SK-N-SH (cell line): ENCODE measurements around the gene IGHMBP2. TPM values are rescaled to one million over a fixed set of nuclear protein-coding genes. Genes with fewer than 3 reads are reported as not detected.

Source experiments
- CTCF ChIA-PET: fragments of 300-600, 350-600 bp; formaldehyde crosslinking; extraction: SDS; loops from one replicate; lab custom pipeline; 2021; lab: Yijun Ruan, JAX
- POLR2A ChIA-PET: fragments of 350-600 bp; sonication (Branson Sonifier 250); formaldehyde crosslinking; extraction: SDS; loops from one replicate; lab custom pipeline; 2020; ENCODE audit warnings: antibody characterized with exemption, inconsistent platforms; lab: Yijun Ruan, JAX
- DNase-seq: peaks from one replicate; pipeline ENCODE4 v3.0.0; 2012
- H2AFZ ChIP-seq: fragments of 200-600 bp; sonication (generic); 2 replicates; pipeline ENCODE4 v1.8.1; 2016; ENCODE audit warnings: antibody characterized with exemption, mild to moderate bottlenecking, low read depth
- H3F3A ChIP-seq: fragments of 200-600 bp; sonication (generic); replicated peaks from 2 replicates; pipeline ENCODE3; 2016; ENCODE audit warnings: antibody characterized with exemption, mild to moderate bottlenecking; ENCODE audit not compliant: insufficient read depth
- H3K27ac ChIP-seq, 2 experiments: fragments of 200-500 bp in 1 of 2; fragments of 200-600 bp in 1 of 2; sonication (Bioruptor generic) in 1 of 2; sonication (generic), shearing (Covaris generic) in 1 of 2; 2 replicates each; pipeline versions ENCODE4 v1.5.1 to v1.6.1; 2014 to 2016; ENCODE audit warnings: low read depth in 2 of 2, inconsistent platforms in 1 of 2, low read length in 1 of 2, mild to moderate bottlenecking in 1 of 2, mixed read lengths in 1 of 2
- H3K27me3 ChIP-seq: fragments of 200-600 bp; sonication (generic), shearing (Covaris generic); 2 replicates; pipeline ENCODE4 v1.6.1; 2016; ENCODE audit warnings: mixed run types; ENCODE audit not compliant: insufficient read depth
- H3K36me3 ChIP-seq, 2 experiments: fragments of 200-500 bp in 1 of 2; fragments of 200-600 bp in 1 of 2; sonication (Bioruptor generic) in 1 of 2; sonication (generic) in 1 of 2; replicated peaks in 1 of 2; 2 replicates each; pipeline versions ENCODE3 to v1.5.1; 2014 to 2016; ENCODE audit warnings: low read length in 1 of 2, mild to moderate bottlenecking in 1 of 2; ENCODE audit not compliant: insufficient read depth in 2 of 2, control insufficient read depth in 1 of 2
- H3K4me1 ChIP-seq, 2 experiments: fragments of 200-500 bp in 1 of 2; fragments of 200-600 bp in 1 of 2; sonication (Bioruptor generic) in 1 of 2; sonication (generic), shearing (Covaris generic) in 1 of 2; 2 replicates each; pipeline versions ENCODE4 v1.5.1 to v1.6.1; 2014 to 2016; ENCODE audit warnings: low read depth in 1 of 2, low read length in 1 of 2, mixed run types in 1 of 2; ENCODE audit not compliant: insufficient read depth in 2 of 2, control insufficient read depth in 1 of 2
- H3K4me2 ChIP-seq: fragments of 200-600 bp; sonication (generic), shearing (Covaris generic); 2 replicates; pipeline ENCODE4 v1.6.1; 2017; ENCODE audit warnings: mixed run types
- H3K4me3 ChIP-seq, 2 experiments: fragments of 200-500 bp in 1 of 2; fragments of 200-600 bp in 1 of 2; sonication (Bioruptor generic) in 1 of 2; sonication (generic), shearing (Covaris generic) in 1 of 2; 2 replicates each; pipeline versions ENCODE4 v1.5.1 to v1.8.1; 2014 to 2016; ENCODE audit warnings: low read depth in 2 of 2, inconsistent platforms in 1 of 2, low read length in 1 of 2, mild to moderate bottlenecking in 1 of 2, mixed read lengths in 1 of 2, moderate library complexity in 1 of 2
- H3K79me2 ChIP-seq: fragments of 200-600 bp; sonication (generic); 2 replicates; pipeline ENCODE4 v1.8.1; 2017; ENCODE audit warnings: mild to moderate bottlenecking; ENCODE audit not compliant: insufficient read depth
- H3K9ac ChIP-seq: fragments of 200-600 bp; sonication (generic); 2 replicates; pipeline ENCODE4 v1.6.1; 2017; ENCODE audit warnings: mixed run types
- H3K9me2 ChIP-seq: fragments of 200-600 bp; sonication (generic); 2 replicates; pipeline ENCODE4 v1.6.1; 2017; ENCODE audit warnings: mixed run types
- H3K9me3 ChIP-seq: fragments of 200-600 bp; sonication (generic); 2 replicates; pipeline ENCODE4 v1.6.1; 2017; ENCODE audit warnings: mixed run types, mild to moderate bottlenecking, moderate library complexity
- H4K20me1 ChIP-seq: fragments of 200-600 bp; sonication (generic); 2 replicates; pipeline ENCODE4 v1.6.1; 2017; ENCODE audit warnings: mild to moderate bottlenecking, mixed run types; ENCODE audit not compliant: insufficient read depth
- CHD2 ChIP-seq: fragments of 150-350 bp; IDR thresholded peaks from 2 replicates; pipeline ENCODE4 v1.6.1; 2018; ENCODE audit warnings: low read length; ENCODE audit not compliant: partially characterized antibody
- ELF1 ChIP-seq: IDR thresholded peaks from 2 replicates; pipeline ENCODE4 v1.4.0; 2012
- EP300 ChIP-seq, 2 experiments: IDR thresholded peaks; 2 replicates each; pipeline versions ENCODE4 v1.4.0 to v1.6.1; 2012; ENCODE audit warnings: borderline replicate concordance in 1 of 2, low read depth in 1 of 2, low read length in 1 of 2
- FOXJ3 ChIP-seq: sonication (generic); formaldehyde crosslinking; IDR thresholded peaks from 2 replicates; pipeline ENCODE4 v1.5.1; 2020; ENCODE audit warnings: mild to moderate bottlenecking, missing genetic modification reagents
- FOXM1 ChIP-seq: IDR thresholded peaks from 2 replicates; pipeline ENCODE4 v1.4.0; 2012; ENCODE audit warnings: low read depth, mild to moderate bottlenecking
- GABPA ChIP-seq: IDR thresholded peaks from 2 replicates; pipeline ENCODE4 v1.4.0; 2012; ENCODE audit warnings: low read depth, mild to moderate bottlenecking
- JUND ChIP-seq: IDR thresholded peaks from 2 replicates; pipeline ENCODE4 v1.4.0; 2012
- MAX ChIP-seq: IDR thresholded peaks from 2 replicates; pipeline ENCODE4 v1.4.0; 2012; ENCODE audit warnings: low read depth
- NFIC ChIP-seq: IDR thresholded peaks from 2 replicates; pipeline ENCODE4 v1.4.0; 2012; ENCODE audit warnings: borderline replicate concordance
- RAD21 ChIP-seq: IDR thresholded peaks from 2 replicates; pipeline ENCODE4 v1.6.1; 2012; ENCODE audit warnings: mild to moderate bottlenecking, low read length
- RFX5 ChIP-seq: IDR thresholded peaks from 2 replicates; pipeline ENCODE4 v1.6.1; 2012; ENCODE audit warnings: mild to moderate bottlenecking, improper control_type of control experiment, low read length
- SIN3A ChIP-seq: IDR thresholded peaks from 2 replicates; pipeline ENCODE4 v1.6.1; 2012; ENCODE audit warnings: low read depth, mild to moderate bottlenecking, low read length, moderate library complexity, borderline replicate concordance
- TAF1 ChIP-seq: IDR thresholded peaks from 2 replicates; pipeline ENCODE4 v1.6.1; 2012; ENCODE audit warnings: low read depth, mild to moderate bottlenecking, low read length, moderate library complexity, borderline replicate concordance
- TEAD4 ChIP-seq: IDR thresholded peaks from 2 replicates; pipeline ENCODE4 v1.4.0; 2012; ENCODE audit warnings: mild to moderate bottlenecking, borderline replicate concordance; ENCODE audit not compliant: insufficient read depth
- USF1 ChIP-seq: IDR thresholded peaks from 2 replicates; pipeline ENCODE4 v1.4.0; 2012; ENCODE audit warnings: low read depth, borderline replicate concordance
- USF2 ChIP-seq: fragments of 150-350 bp; IDR thresholded peaks from 2 replicates; pipeline ENCODE4 v1.6.1; 2017; ENCODE audit warnings: antibody characterized with exemption, low read length, low read depth, borderline replicate concordance
- YY1 ChIP-seq: IDR thresholded peaks from 2 replicates; pipeline ENCODE4 v1.4.0; 2012; ENCODE audit warnings: low read depth, mild to moderate bottlenecking
- WGBS: methylation state at CpG from one replicate; pipeline ENCODE4 v1.1.6; 2017; ENCODE audit warnings: low lambda C conversion rate; 5-methylcytosine and 5-hydroxymethylcytosine counted together
- polyA plus RNA-seq, 3 experiments: library from polyadenylated mRNA; depleted of rRNA; stranded (reverse); fragments of >200 nt; gene quantifications; 2 replicates each; pipeline ENCODE4 v1.2.3, GENCODE V29; 2012
- TF ChIP-seq, protein P1 (sequence below): fragments of 200-600 bp; sonication (generic); IDR thresholded peaks from 2 replicates; pipeline ENCODE4 v1.6.1; 2017; ENCODE audit warnings: antibody characterized with exemption, mild to moderate bottlenecking, moderate library complexity

Gene IGHMBP2
- polyA plus RNA-seq, 1 of the 3 experiments (the other 2 are of a cell fraction), result 9.0 TPM

DNA sequence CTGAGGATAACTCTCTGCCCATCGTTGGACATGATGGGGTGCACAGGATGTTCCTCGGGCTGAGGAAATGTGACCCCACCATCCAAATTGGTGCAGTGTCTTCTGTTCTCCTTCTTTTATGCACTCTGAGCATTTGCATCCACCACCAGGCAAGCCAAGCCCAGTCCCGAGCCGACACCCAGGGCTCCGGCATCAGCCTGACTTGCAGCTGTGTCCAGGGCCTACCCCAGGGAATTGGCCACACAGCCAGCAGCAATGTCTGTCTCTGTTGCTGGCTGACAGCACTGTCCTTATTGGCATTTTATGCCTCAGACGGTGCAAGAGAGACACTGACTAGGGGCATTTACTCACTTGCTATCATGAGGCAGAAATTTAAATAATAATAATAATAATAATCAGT, 36.6 kb upstream of the IGHMBP2 start:
- H3K36me3 ChIP-seq, result no peaks in the 10 kb centered on the region
- ChIA-PET CTCF (no interaction called here), POLR2A (no interaction called here)
- no peaks in the 10 kb centered on the region for H3K4me1 ChIP-seq
- no peak for DNase-seq
- H3K9me2 ChIP-seq, result no peaks in the 10 kb centered on the region
- H3K9me3 ChIP-seq, result no peaks in the 10 kb centered on the region
- no peak overlapping the region for H3K27ac ChIP-seq
- no peak overlapping the region for H3K4me3 ChIP-seq
- H4K20me1 ChIP-seq, result no peaks in the 10 kb centered on the region
- no peak overlapping the region for H3K9ac ChIP-seq
- no peaks in the 10 kb centered on the region for H3K27me3 ChIP-seq
- no peaks in the 10 kb centered on the region for H3K79me2 ChIP-seq
- H3K4me2 ChIP-seq, result no peak overlapping the region
- H3F3A ChIP-seq, result no peaks in the 10 kb centered on the region
- no peak for TF ChIP-seq FOXM1
- TF ChIP-seq USF1, result no peak
- TF ChIP-seq CHD2, result no peak
- TF ChIP-seq FOXJ3 (CRISPR knock-in tag), result no peak
- no peak for TF ChIP-seq ELF1
- no peak for TF ChIP-seq JUND
- TF ChIP-seq MAX, result no peak
- no peak for TF ChIP-seq EP300 (IDR thresholded peaks at IDR 0.05; ENCODE audit: borderline replicate concordance in 1 of 2, low read depth in 1 of 2, low read length in 1 of 2)
- TF ChIP-seq RAD21, result no peak
- H2AFZ ChIP-seq, result no peak overlapping the region
- 80% methylated on average over 6 of the region's 6 CpGs for WGBS

DNA sequence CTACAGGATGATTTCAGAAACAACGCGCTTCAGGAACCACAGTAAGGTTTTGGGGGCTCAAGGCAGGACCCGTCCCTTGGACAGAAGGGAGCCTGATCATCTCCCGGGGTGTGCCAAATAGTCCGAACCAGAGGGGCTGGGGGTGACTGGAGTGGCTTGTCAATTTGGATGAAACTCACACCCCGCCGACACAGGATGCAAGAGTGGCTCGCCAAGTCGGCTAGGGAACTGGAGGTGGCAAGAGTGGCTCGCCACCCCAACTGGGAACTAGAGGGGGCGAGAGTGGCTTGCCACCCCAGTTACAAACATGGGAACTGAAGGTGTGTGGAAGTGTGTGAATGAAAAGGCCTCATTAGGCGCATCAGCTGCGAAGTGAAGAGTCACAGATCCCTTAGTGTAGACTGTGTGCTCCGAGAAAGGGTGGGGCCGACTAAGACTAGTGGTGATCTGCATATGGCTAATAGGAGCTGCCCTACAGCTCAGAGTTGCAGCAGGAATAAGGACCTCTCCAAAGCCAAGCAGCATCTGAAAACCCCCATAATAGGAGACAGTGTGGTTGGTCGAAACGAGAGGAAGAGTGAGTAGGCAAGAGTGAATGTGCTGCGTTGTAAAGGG, 35.4 kb upstream of the IGHMBP2 start:
- no peak overlapping the region for H3K4me3 ChIP-seq
- no peak overlapping the region for H2AFZ ChIP-seq
- CTCF ChIA-PET, result interaction anchor here (1.2 to 1.5 kb wide), 2 partner anchors 21 to 70 kb away, joined by 3 read pairs; no protein-coding TSS in a partner anchor
- no peaks in the 10 kb centered on the region for H3K4me1 ChIP-seq
- no peaks in the 10 kb centered on the region for H3K9me2 ChIP-seq
- H3K27ac ChIP-seq, result no peak overlapping the region
- WGBS, result 88% methylated on average over 18 of the region's 18 CpGs
- no peaks in the 10 kb centered on the region for H3K9me3 ChIP-seq
- TF ChIP-seq, protein P1, sequence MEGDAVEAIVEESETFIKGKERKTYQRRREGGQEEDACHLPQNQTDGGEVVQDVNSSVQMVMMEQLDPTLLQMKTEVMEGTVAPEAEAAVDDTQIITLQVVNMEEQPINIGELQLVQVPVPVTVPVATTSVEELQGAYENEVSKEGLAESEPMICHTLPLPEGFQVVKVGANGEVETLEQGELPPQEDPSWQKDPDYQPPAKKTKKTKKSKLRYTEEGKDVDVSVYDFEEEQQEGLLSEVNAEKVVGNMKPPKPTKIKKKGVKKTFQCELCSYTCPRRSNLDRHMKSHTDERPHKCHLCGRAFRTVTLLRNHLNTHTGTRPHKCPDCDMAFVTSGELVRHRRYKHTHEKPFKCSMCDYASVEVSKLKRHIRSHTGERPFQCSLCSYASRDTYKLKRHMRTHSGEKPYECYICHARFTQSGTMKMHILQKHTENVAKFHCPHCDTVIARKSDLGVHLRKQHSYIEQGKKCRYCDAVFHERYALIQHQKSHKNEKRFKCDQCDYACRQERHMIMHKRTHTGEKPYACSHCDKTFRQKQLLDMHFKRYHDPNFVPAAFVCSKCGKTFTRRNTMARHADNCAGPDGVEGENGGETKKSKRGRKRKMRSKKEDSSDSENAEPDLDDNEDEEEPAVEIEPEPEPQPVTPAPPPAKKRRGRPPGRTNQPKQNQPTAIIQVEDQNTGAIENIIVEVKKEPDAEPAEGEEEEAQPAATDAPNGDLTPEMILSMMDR, result no peak
- no peak for TF ChIP-seq USF1
- TF ChIP-seq FOXM1, result no peak
- no peak for TF ChIP-seq TAF1
- TF ChIP-seq RFX5, result no peak
- no peak for TF ChIP-seq NFIC
- no peak for TF ChIP-seq YY1
- no peak for TF ChIP-seq EP300 (IDR thresholded peaks at IDR 0.05; ENCODE audit: borderline replicate concordance in 1 of 2, low read depth in 1 of 2, low read length in 1 of 2)
- no peak for TF ChIP-seq GABPA
- no peak for TF ChIP-seq SIN3A
- TF ChIP-seq USF2, result no peak
- no peak for TF ChIP-seq TEAD4
- TF ChIP-seq RAD21, result no peak
- TF ChIP-seq FOXJ3 (CRISPR knock-in tag), result no peak
- no peaks in the 10 kb centered on the region for H3F3A ChIP-seq
- H3K27me3 ChIP-seq, result no peaks in the 10 kb centered on the region
- no peaks in the 10 kb centered on the region for H3K79me2 ChIP-seq
- H3K9ac ChIP-seq, result no peak overlapping the region
- POLR2A ChIA-PET, result no interaction called here
- no peak overlapping the region for H3K4me2 ChIP-seq
- no peaks in the 10 kb centered on the region for H3K36me3 ChIP-seq
- no peaks in the 10 kb centered on the region for H4K20me1 ChIP-seq
- DNase-seq, result no peak
